Osteoblast (primary cell): ENCODE data around the gene PTN. TPM values are rescaled to one million over a fixed set of nuclear protein-coding genes. Genes with fewer than 3 reads are reported as not detected.

ENCODE experiments used
- DNase-seq: peaks from one replicate; pipeline ENCODE4 v3.0.0; 2011; ENCODE audit warnings: low spot score, mixed read lengths; ENCODE audit not compliant: insufficient read length; ENCODE audit errors: missing footprints
- H2AFZ ChIP-seq: 2 replicates; pipeline ENCODE4 v1.6.0; 2011; ENCODE audit warnings: mild to moderate bottlenecking, low read length
- H3K27ac ChIP-seq: 2 replicates; pipeline ENCODE4 v1.5.1; 2011; ENCODE audit warnings: mild to moderate bottlenecking, low read depth, low read length, moderate library complexity
- H3K27me3 ChIP-seq: 2 replicates; pipeline ENCODE4 v1.6.0; 2012; ENCODE audit warnings: mild to moderate bottlenecking, control low read depth, inconsistent platforms, low read length, moderate library complexity; ENCODE audit not compliant: insufficient read depth
- H3K36me3 ChIP-seq: 2 replicates; pipeline ENCODE4 v1.5.1; 2011; ENCODE audit warnings: mild to moderate bottlenecking, low read length, control low read depth, moderate library complexity; ENCODE audit not compliant: insufficient read depth
- H3K4me1 ChIP-seq: 2 replicates; pipeline ENCODE4 v1.5.1; 2011; ENCODE audit warnings: mild to moderate bottlenecking, low read length, control low read depth, moderate library complexity; ENCODE audit not compliant: insufficient read depth
- H3K4me2 ChIP-seq: 2 replicates; pipeline ENCODE4 v1.6.0; 2011; ENCODE audit warnings: mild to moderate bottlenecking, low read length; ENCODE audit not compliant: insufficient read depth
- H3K4me3 ChIP-seq: fragments of 200-600 bp; sonication (generic); 3 replicates; pipeline ENCODE4 v1.5.1; 2012; ENCODE audit warnings: mild to moderate bottlenecking, low read length, inconsistent platforms; ENCODE audit not compliant: insufficient read depth
- H3K79me2 ChIP-seq: 2 replicates; pipeline ENCODE4 v1.6.0; 2012; ENCODE audit warnings: mild to moderate bottlenecking, low read length, control low read depth, inconsistent platforms; ENCODE audit not compliant: insufficient read depth
- H3K9me3 ChIP-seq: 2 replicates; pipeline ENCODE4 v1.5.1; 2011; ENCODE audit warnings: low read depth, low read length, control low read depth
- H4K20me1 ChIP-seq: 2 replicates; pipeline ENCODE4 v1.6.0; 2012; ENCODE audit warnings: mild to moderate bottlenecking, low read length, control low read depth; ENCODE audit not compliant: insufficient read depth
- total RNA-seq: library from RNA; depleted of rRNA; stranded (reverse); fragments of >200 nt; gene quantifications from 2 replicates; pipeline ENCODE4 v1.2.3, GENCODE V29; 2012
- TF ChIP-seq, protein P1 (sequence below): IDR thresholded peaks from 2 replicates; pipeline ENCODE4 v1.5.1; 2011; ENCODE audit warnings: mild to moderate bottlenecking, low read depth, low read length, moderate library complexity; ENCODE audit errors: extremely low read depth

The PTN gene
- total RNA-seq, 1 donor: 21.0 TPM

DNA sequence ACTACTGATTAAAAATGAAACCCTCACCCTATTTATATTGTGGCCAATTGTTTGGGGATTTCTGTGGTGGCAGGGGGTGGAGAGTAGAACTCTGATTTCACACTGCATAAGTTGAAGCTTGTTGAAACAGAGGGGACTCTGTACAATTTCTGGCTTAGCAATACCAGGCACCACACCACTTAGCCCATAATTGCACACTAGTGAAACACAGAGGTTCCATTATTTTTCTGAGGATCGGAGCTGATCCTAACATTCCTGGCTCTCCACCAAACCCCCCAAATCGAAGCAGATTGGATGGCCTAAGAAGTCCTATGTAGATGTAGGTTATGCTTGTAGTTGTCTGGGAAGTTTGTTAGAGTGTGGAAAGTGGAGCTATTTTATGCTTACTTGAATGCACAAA, 47.0 kb downstream of the PTN start:
- Histone ChIP-seq H3K27me3 (no peaks in the 10 kb centered on the region), H2AFZ (no peak overlapping the region), H4K20me1 (no peaks in the 10 kb centered on the region), H3K4me3 (no peak overlapping the region), H3K27ac (no peak overlapping the region), H3K4me1 (no peaks in the 10 kb centered on the region), H3K79me2 (no peaks in the 10 kb centered on the region), H3K4me2 (no peak overlapping the region), H3K36me3 (no peaks in the 10 kb centered on the region), H3K9me3 (no peaks in the 10 kb centered on the region)
- TF ChIP-seq, protein P1, sequence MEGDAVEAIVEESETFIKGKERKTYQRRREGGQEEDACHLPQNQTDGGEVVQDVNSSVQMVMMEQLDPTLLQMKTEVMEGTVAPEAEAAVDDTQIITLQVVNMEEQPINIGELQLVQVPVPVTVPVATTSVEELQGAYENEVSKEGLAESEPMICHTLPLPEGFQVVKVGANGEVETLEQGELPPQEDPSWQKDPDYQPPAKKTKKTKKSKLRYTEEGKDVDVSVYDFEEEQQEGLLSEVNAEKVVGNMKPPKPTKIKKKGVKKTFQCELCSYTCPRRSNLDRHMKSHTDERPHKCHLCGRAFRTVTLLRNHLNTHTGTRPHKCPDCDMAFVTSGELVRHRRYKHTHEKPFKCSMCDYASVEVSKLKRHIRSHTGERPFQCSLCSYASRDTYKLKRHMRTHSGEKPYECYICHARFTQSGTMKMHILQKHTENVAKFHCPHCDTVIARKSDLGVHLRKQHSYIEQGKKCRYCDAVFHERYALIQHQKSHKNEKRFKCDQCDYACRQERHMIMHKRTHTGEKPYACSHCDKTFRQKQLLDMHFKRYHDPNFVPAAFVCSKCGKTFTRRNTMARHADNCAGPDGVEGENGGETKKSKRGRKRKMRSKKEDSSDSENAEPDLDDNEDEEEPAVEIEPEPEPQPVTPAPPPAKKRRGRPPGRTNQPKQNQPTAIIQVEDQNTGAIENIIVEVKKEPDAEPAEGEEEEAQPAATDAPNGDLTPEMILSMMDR: no peak
- DNase-seq: no peak

DNA sequence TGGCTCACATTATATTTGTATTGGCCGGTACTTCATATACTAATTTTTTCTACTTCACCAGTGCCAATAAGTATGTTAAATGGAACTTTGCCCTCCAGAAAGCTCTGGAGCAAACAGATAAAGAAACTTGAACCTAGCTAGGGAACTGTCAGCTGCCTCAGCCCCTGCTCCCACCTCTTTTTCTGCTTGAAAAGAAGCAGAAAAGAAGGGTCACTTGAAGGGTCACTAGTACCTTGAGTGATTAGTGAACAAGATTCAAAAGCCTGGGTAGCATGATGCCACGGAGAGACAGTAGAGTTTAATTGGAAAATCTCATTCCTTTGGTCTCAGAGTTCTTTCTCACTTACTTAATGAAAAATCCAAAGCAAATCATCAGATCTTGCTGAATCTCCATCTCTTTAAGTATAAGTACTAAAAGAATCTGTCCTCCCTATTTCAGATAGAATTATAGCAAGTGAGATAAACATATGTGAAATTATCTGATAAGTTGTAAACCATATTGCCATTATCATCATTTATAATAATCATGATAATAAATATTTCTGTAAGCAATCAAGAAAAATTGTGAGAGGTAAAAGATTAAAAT, 47.7 kb downstream of the PTN start:
- Histone ChIP-seq H3K27ac (no peak overlapping the region), H3K36me3 (no peaks in the 10 kb centered on the region), H4K20me1 (no peaks in the 10 kb centered on the region), H3K27me3 (no peaks in the 10 kb centered on the region), H3K4me1 (no peaks in the 10 kb centered on the region), H3K9me3 (no peaks in the 10 kb centered on the region), H3K4me2 (no peak overlapping the region), H3K4me3 (no peak overlapping the region), H3K79me2 (no peaks in the 10 kb centered on the region), H2AFZ (no peak overlapping the region)
- DNase-seq: no peak
- TF ChIP-seq, protein P1: no peak

DNA sequence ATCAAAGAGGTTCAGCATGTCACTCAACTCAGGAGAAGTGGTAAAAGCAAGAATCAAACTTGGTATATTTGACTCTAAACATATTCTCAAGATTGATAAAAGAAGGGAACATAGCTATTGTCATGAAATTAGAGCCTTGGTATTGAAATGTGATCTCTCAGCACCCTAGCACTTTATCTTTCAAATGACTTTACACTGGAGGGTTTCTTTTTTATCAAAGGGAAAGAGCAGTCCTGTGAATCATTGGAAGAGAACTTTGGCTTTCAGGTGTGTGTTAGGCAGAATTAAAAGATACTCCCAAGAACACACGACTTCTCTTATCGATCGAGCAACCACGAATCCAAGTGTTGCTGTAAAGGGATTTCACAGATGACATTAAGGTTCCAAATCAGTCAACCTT, 54.4 kb downstream of the PTN start:
- Histone ChIP-seq H3K4me3 (no peak overlapping the region), H3K9me3 (no peaks in the 10 kb centered on the region)

DNA sequence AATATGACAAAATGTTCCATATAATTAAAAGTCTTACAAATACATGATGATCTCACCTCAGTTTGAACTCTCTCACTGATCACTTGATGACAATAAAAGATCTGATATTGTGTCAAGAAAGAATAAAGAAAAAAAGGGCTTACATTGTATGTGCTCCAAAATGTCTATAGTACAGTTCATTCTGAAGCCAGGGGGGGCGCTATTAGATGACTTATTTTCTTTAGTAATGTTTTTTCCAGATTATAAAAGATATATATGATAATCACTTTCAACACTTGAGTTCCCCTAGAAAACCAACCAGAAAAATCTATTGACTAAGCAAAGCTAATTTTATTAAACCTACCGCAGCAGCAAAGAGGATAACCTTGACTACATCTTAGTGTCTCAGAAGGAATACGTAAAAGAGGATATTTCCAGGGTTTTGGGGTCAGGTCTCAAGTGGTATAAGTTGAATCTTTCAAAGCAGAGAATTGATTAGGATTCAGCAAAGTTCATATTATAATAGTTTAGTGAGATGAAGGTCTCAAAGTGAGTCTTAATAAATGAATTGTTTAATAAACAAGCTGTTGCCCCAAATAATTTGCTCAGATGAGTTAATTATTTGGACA, 55.8 kb downstream of the PTN start:
- TF ChIP-seq, protein P1: peak; percentile 63
- H2AFZ ChIP-seq: no peak overlapping the region
- no peaks in the 10 kb centered on the region for H3K36me3 ChIP-seq
- no peaks in the 10 kb centered on the region for H3K9me3 ChIP-seq
- H3K27me3 ChIP-seq: no peaks in the 10 kb centered on the region
- no peak overlapping the region for H3K27ac ChIP-seq
- no peak for DNase-seq
- H3K4me2 ChIP-seq: no peak overlapping the region
- no peaks in the 10 kb centered on the region for H3K79me2 ChIP-seq
- H4K20me1 ChIP-seq: no peaks in the 10 kb centered on the region
- H3K4me1 ChIP-seq: no peaks in the 10 kb centered on the region
- H3K4me3 ChIP-seq: no peak overlapping the region

More for the DNA sequence above, 54.4 kb downstream of the PTN start:
- no peak overlapping the region for H3K27ac ChIP-seq
- no peaks in the 10 kb centered on the region for H3K79me2 ChIP-seq
- no peak overlapping the region for H3K4me2 ChIP-seq
- no peaks in the 10 kb centered on the region for H4K20me1 ChIP-seq
- no peaks in the 10 kb centered on the region for H3K27me3 ChIP-seq
- H3K36me3 ChIP-seq: no peaks in the 10 kb centered on the region
- no peaks in the 10 kb centered on the region for H3K4me1 ChIP-seq
- no peak overlapping the region for H2AFZ ChIP-seq
- TF ChIP-seq, protein P1: no peak
- no peak for DNase-seq
